Suprapubic skin (tissue), 4 donors: ENCODE measurements around the gene TOR4A. TPM values are rescaled to one million over a fixed set of nuclear protein-coding genes. Genes with fewer than 3 reads are reported as not detected.

Experiments used
- DNase-seq, 2 donors: peaks; one replicate each; pipeline ENCODE4 v3.0.0-alpha.2; 2019; ENCODE audit warnings: low spot score in 2 of 2
- H3K27ac ChIP-seq: fragments of 200-600 bp; sonication (generic); one replicate; pipeline ENCODE4 v1.5.1; 2019
- H3K27me3 ChIP-seq: fragments of 200-600 bp; sonication (generic); one replicate; pipeline ENCODE4 v1.5.1; 2019
- H3K36me3 ChIP-seq: fragments of 200-600 bp; sonication (generic); one replicate; pipeline ENCODE4 v1.5.1; 2019
- H3K4me1 ChIP-seq: fragments of 200-600 bp; sonication (generic); one replicate; pipeline ENCODE4 v1.5.1; 2019
- H3K4me3 ChIP-seq: fragments of 200-600 bp; sonication (generic); one replicate; pipeline ENCODE4 v1.5.1; 2019; ENCODE audit warnings: mild to moderate bottlenecking
- H3K9me3 ChIP-seq: fragments of 200-600 bp; sonication (generic); one replicate; pipeline ENCODE4 v1.5.1; 2019
- CTCF ChIP-seq, 2 donors: fragments of 200-600 bp in 1 of 2; fragments of 450-650 bp in 1 of 2; sonication (generic) in 1 of 2; IDR thresholded peaks; one replicate each; pipeline ENCODE4 v1.5.1; 2016 to 2019; ENCODE audit warnings: antibody characterized with exemption in 2 of 2, mild to moderate bottlenecking in 1 of 2, moderate library complexity in 1 of 2
- EP300 ChIP-seq: sonication (generic); formaldehyde crosslinking; IDR thresholded peaks from one replicate; pipeline ENCODE4 v1.6.1; 2017; ENCODE audit warnings: antibody characterized with exemption
- POLR2A ChIP-seq, 2 donors: fragments of 450-650 bp; IDR thresholded peaks; one replicate each; pipeline ENCODE4 v1.6.1; 2017; ENCODE audit warnings: antibody characterized with exemption in 2 of 2, mild to moderate bottlenecking in 2 of 2, moderate library complexity in 2 of 2
- POLR2AphosphoS5 ChIP-seq, 3 donors: sonication (generic); formaldehyde crosslinking; IDR thresholded peaks; one replicate each; pipeline ENCODE4 v1.6.1; 2017; ENCODE audit warnings: antibody characterized with exemption in 3 of 3
- WGBS: methylation state at CpG from one replicate; pipeline ENCODE4 v1.1.5; 2018; 5-methylcytosine and 5-hydroxymethylcytosine counted together
- total RNA-seq, 4 donors: library from RNA; depleted of rRNA; stranded (reverse); fragments of >200 nt; gene quantifications; one replicate each; pipeline ENCODE4 v1.1.0, GENCODE V29; 2016

TOR4A gene
- total RNA-seq, 4 donors from 2014 or later = 3.5 to 9.2 (median 4.4) TPM

DNA sequence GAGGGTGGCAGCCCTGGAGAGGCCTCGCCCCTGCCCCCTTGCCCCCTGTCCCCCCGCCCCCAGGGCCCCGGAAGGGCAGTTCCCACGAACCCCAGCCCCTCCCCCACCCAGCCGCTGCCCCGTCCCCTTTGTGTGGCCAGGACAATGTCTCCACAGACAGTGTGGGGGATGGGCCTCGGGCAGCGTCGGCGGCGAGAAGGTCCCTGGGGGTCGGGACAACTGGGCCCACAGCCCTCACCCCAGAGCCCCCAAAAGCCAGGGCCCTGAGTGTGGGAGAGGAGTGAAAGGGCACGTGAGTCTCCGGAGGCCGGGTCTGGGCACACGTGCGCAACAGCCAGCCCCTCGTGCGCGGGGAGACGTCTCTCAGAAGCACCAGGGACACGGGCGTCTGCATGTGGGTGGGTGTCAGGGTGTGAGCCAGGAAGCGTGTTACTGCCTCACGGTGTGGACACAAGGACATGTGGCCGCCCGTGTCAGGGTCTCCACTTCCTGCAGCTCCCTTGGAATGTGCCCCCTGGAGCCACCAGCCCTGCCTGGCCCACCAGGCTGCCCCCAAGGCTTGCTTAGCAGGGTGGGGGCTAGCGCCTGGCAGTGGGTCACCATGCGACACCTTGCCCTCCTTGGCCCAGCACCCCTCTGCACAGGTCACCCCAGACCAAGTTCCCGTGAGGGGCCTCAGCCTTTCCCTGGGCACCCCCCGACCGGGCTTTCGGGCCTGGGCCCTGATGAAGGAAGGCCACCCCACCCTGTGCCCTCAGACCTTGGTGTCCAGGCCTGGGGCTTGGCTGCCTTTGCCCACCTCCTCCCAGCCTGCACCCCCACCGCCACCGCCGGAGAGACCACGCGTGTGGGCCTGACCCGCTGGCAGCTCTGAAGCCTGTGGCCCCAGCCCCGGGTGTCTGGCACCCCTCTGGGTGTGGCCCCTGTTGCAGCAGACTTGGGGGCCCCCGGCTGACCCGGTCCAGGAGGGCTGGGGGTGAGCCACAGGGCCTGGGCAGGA, 37.3 kb downstream of the TOR4A start:
- Histone ChIP-seq H3K36me3 (no peaks in the 10 kb centered on the region), H3K27me3 (peaks cover 27% of the 10 kb centered on the region), H3K4me3 (no peak overlapping the region), H3K27ac (peak overlapping the region; percentile 35), H3K9me3 (no peaks in the 10 kb centered on the region), H3K4me1 (peaks cover 74% of the 10 kb centered on the region)
- peak; percentile 63 to 79 for DNase-seq
- TF ChIP-seq POLR2AphosphoS5 (IDR thresholded peaks at IDR 0.05) (no peak), EP300 (no peak), POLR2A (IDR thresholded peaks at IDR 0.05) (no peak), CTCF (IDR thresholded peaks at IDR 0.05) (no peak)
- 25% methylated on average over 9 of the region's 42 CpGs for WGBS

GRCh38 chr9:137315581-137316011, 38.1 kb downstream of the TOR4A start:
- H3K27ac ChIP-seq = peak overlapping the region; percentile 8

DNA sequence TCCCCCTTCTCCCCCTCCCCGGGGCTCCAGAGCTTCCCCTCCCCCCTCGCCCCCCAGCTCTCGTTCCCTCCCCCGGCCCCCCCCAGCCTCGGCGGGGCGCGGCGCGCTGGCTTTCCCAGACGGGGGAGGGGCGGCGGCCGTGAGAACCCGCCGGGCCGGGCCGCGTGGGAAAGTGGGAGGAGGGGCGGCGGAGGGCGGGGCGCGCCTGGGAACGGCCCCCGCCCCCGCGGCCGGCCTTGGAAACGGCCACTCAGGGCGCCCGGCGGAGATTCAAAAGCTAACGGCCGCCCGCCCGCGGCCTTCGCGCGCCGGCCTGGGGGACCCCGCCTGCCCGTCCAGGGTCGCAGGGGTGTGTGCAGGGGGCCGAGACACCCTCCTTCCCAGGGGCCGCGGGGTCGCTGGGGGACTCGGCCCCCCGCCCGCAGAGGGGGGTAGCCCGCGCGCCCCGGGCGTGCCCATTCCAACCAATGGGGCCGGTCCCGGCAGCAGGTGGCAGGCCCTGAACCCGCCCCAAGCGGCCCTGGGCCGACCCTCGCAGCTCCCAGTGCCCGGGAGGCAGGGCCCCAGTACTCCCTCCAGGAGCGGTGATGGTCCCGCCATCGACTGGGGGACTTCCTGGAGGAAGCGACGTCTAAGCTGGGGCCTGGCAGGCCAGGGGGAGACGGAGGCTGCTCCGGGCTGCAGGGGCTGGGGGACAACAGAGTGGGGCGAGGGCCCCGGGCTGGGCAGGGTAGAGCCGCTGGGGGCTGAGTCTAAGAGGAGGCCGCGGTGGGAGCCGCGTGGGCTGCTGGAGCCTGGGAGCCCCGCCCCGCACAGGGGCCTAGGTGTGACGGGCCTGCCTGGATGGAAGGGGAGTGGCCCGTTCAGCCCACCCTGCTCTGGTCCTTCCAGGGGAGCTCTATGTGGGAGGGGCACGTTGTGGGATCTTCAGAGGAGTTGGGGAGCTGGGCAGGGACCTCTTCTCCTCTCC, 38.8 kb downstream of the TOR4A start:
- peak overlapping the region; percentile 8 for H3K27ac ChIP-seq
- H3K36me3 ChIP-seq = no peaks in the 10 kb centered on the region
- TF ChIP-seq EP300 (no peak), CTCF (IDR thresholded peaks at IDR 0.05) (no peak), POLR2A (IDR thresholded peaks at IDR 0.05) (no peak), POLR2AphosphoS5 (IDR thresholded peaks at IDR 0.05) (no peak)
- WGBS = 0% methylated on average over 7 of the region's 83 CpGs
- peak overlapping the region; percentile 46 for H3K4me3 ChIP-seq
- H3K27me3 ChIP-seq = peaks cover 32% of the 10 kb centered on the region
- H3K9me3 ChIP-seq = no peaks in the 10 kb centered on the region
- peaks cover 69% of the 10 kb centered on the region for H3K4me1 ChIP-seq
- DNase-seq = peak; percentile 55 to 65

More at GRCh38 chr9:137315581-137316011, 38.1 kb downstream of the TOR4A start:
- Histone ChIP-seq H3K9me3 (no peaks in the 10 kb centered on the region), H3K27me3 (peaks cover 32% of the 10 kb centered on the region), H3K4me3 (peak overlapping the region; percentile 46), H3K4me1 (peaks cover 69% of the 10 kb centered on the region), H3K36me3 (no peaks in the 10 kb centered on the region)
- no peak for TF ChIP-seq POLR2AphosphoS5 (IDR thresholded peaks at IDR 0.05)
- no peak for TF ChIP-seq CTCF (IDR thresholded peaks at IDR 0.05)
- no peak for TF ChIP-seq EP300
- no peak for TF ChIP-seq POLR2A (IDR thresholded peaks at IDR 0.05)
- 24% methylated on average over 10 of the region's 18 CpGs for WGBS
- peak in 1 of 2 donors; percentile 63 for DNase-seq

DNA sequence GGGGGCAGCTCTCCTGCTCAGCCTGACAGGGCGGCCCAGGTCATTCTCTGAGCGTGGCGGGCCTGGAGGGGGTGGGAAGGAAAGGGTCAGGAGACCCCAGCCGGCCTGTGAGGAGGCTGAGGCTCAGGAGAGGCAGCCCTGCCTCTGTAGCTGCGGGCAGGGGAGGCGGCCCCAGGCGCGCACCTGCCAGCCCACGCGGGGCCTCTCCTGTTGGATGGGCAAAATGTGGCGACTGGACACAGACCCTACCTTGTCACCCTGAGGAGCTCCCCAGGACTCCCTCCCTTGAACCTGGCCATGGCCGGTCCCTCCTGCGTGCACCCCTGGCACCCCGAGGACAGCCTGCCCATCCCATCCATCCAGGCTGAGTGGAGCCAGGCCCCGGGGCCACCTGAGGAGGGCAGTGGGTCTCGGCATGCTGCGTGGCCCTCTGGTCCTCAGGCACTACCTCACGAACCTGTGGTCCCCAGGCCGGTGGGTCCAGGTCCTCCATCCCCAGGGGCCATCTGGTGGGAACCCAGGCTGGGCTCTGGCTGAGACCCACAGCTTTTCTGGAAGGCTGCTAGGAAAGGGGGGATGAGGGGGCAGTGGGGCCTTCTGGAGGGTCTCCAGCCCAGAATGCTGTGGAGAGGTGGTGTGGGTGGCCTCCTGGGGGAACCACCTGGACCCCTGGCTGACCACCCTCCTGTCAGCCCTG, 39.6 kb downstream of the TOR4A start:
- DNase-seq = peak in 1 of 2 donors; percentile 61
- H3K27ac ChIP-seq = no peak overlapping the region
- TF ChIP-seq EP300 = no peak
- no peak for TF ChIP-seq CTCF (IDR thresholded peaks at IDR 0.05)
- no peak for TF ChIP-seq POLR2AphosphoS5 (IDR thresholded peaks at IDR 0.05)
- no peak for TF ChIP-seq POLR2A (IDR thresholded peaks at IDR 0.05)

More for the DNA sequence above, 39.6 kb downstream of the TOR4A start:
- 75% methylated on average over 4 of the region's 19 CpGs for WGBS
- Histone ChIP-seq H3K9me3 (no peaks in the 10 kb centered on the region), H3K4me3 (no peak overlapping the region), H3K36me3 (no peaks in the 10 kb centered on the region), H3K27me3 (peaks cover 32% of the 10 kb centered on the region), H3K4me1 (peaks cover 62% of the 10 kb centered on the region)
